Endodermal cell (in vitro differentiated cells): ENCODE results near the gene VSTM4. TPM values are rescaled to one million over a fixed set of nuclear protein-coding genes. Genes with fewer than 3 reads are reported as not detected.

Experiments
- DNase-seq: peaks from one replicate; pipeline ENCODE4 v3.0.0-alpha.2; 2017
- H3K27ac ChIP-seq: 2 replicates; pipeline ENCODE4 v1.5.1; 2013; ENCODE audit warnings: mild to moderate bottlenecking, low read depth, low read length, moderate library complexity
- H3K27me3 ChIP-seq: 2 replicates; pipeline ENCODE4 v1.6.1; 2013; ENCODE audit warnings: mild to moderate bottlenecking, low read length, moderate library complexity; ENCODE audit not compliant: insufficient read depth, control insufficient read depth, poor library complexity, severe bottlenecking
- H3K36me3 ChIP-seq: 2 replicates; pipeline ENCODE4 v1.7.0; 2013; ENCODE audit warnings: mild to moderate bottlenecking, low read length, moderate library complexity; ENCODE audit not compliant: control insufficient read depth, insufficient read depth
- H3K4me1 ChIP-seq: one replicate; pipeline ENCODE4 v1.7.0; 2013; ENCODE audit warnings: low read length; ENCODE audit not compliant: control insufficient read depth, insufficient read depth
- H3K4me3 ChIP-seq: 2 replicates; pipeline ENCODE4 v1.5.1; 2013; ENCODE audit warnings: mild to moderate bottlenecking, low read length, moderate library complexity
- H3K9ac ChIP-seq: 2 replicates; pipeline ENCODE4 v1.6.1; 2013; ENCODE audit warnings: mild to moderate bottlenecking, low read length, moderate library complexity; ENCODE audit not compliant: poor library complexity, severe bottlenecking; ENCODE audit errors: extremely low read depth
- H3K9me3 ChIP-seq: 2 replicates; pipeline ENCODE4 v1.6.1; 2013; ENCODE audit warnings: mild to moderate bottlenecking, low read length, moderate library complexity; ENCODE audit not compliant: control insufficient read depth
- H3K27ac Mint-ChIP-seq: 2 replicates; pipeline ENCODE4 v1.8.0; 2020; ENCODE audit warnings: mixed read lengths
- H3K27me3 Mint-ChIP-seq: 2 replicates; pipeline ENCODE4 v1.8.0; 2021; ENCODE audit warnings: mild to moderate bottlenecking, mixed read lengths; ENCODE audit not compliant: insufficient read depth
- H3K36me3 Mint-ChIP-seq: 2 replicates; pipeline ENCODE4 v1.8.0; 2020; ENCODE audit warnings: low read depth, mixed read lengths
- H3K4me1 Mint-ChIP-seq: 2 replicates; pipeline ENCODE4 v1.8.0; 2020; ENCODE audit warnings: mixed read lengths
- H3K4me3 Mint-ChIP-seq: 2 replicates; pipeline ENCODE4 v1.8.0; 2020; ENCODE audit warnings: mild to moderate bottlenecking, moderate library complexity, mixed read lengths
- H3K9me3 Mint-ChIP-seq: 2 replicates; pipeline ENCODE4 v1.8.0; 2020; ENCODE audit warnings: mild to moderate bottlenecking, mixed read lengths
- WGBS, 2 experiments: methylation state at CpG; one replicate each; pipeline versions ENCODE4 v1.1.5 to v1.1.7; 2013; ENCODE audit warnings: missing lambda C conversion rate in 2 of 2, mixed read lengths in 1 of 2; ENCODE audit not compliant: insufficient coverage in 1 of 2, insufficient read length in 1 of 2; 5-methylcytosine and 5-hydroxymethylcytosine counted together
- total RNA-seq, 2 donors: library from RNA; stranded (reverse); fragmentation: NEBNext Ultra II Directional in 1 of 2; extraction: Animal tissue kit (Norgen Biotek cat#: 25700) in 1 of 2; gene quantifications; 2 replicates in 1 of 2; 3 replicates in 1 of 2; pipeline ENCODE4 v1.2.1, GENCODE V29; 2021
- TF ChIP-seq, protein P1 (sequence below): fragments of 200-600 bp; sonication (generic); conservative IDR thresholded peaks from 2 replicates; pipeline ENCODE4 v1.5.0; 2021; ENCODE audit warnings: antibody characterized with exemption, mild to moderate bottlenecking

The VSTM4 gene
- total RNA-seq, 2 donors from 2014 or later: 0.51 to 0.77 TPM

- no peak overlapping the region for H3K4me3 ChIP-seq
- Mint-ChIP-seq H3K4me3 (no peak overlapping the region), H3K27ac (no peak overlapping the region), H3K4me1 (peaks cover 9% of the 10 kb centered on the region), H3K36me3 (no peaks in the 10 kb centered on the region), H3K27me3 (peaks cover 9% of the 10 kb centered on the region), H3K9me3 (peaks cover 2% of the 10 kb centered on the region)
- H3K27me3 ChIP-seq: no peaks in the 10 kb centered on the region
- TF ChIP-seq, protein P1, sequence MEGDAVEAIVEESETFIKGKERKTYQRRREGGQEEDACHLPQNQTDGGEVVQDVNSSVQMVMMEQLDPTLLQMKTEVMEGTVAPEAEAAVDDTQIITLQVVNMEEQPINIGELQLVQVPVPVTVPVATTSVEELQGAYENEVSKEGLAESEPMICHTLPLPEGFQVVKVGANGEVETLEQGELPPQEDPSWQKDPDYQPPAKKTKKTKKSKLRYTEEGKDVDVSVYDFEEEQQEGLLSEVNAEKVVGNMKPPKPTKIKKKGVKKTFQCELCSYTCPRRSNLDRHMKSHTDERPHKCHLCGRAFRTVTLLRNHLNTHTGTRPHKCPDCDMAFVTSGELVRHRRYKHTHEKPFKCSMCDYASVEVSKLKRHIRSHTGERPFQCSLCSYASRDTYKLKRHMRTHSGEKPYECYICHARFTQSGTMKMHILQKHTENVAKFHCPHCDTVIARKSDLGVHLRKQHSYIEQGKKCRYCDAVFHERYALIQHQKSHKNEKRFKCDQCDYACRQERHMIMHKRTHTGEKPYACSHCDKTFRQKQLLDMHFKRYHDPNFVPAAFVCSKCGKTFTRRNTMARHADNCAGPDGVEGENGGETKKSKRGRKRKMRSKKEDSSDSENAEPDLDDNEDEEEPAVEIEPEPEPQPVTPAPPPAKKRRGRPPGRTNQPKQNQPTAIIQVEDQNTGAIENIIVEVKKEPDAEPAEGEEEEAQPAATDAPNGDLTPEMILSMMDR: no peak
- H3K4me1 ChIP-seq: no peaks in the 10 kb centered on the region
- H3K36me3 ChIP-seq: no peaks in the 10 kb centered on the region
- H3K27ac ChIP-seq: no peak overlapping the region
- H3K9ac ChIP-seq: no peak overlapping the region
- WGBS, 2 experiments: 94 to 100% methylated on average over 9 to 11 of the region's 11 CpGs
- peaks cover 1% of the 10 kb centered on the region for H3K9me3 ChIP-seq
- peak; percentile 28 for DNase-seq
Measured at GRCh38 chr10:49092477-49092876, 22.8 kb downstream of the VSTM4 start.

- Histone ChIP-seq H3K4me3 (no peak overlapping the region), H3K9me3 (peaks cover 9% of the 10 kb centered on the region), H3K36me3 (no peaks in the 10 kb centered on the region), H3K4me1 (no peaks in the 10 kb centered on the region), H3K9ac (no peak overlapping the region), H3K27me3 (no peaks in the 10 kb centered on the region), H3K27ac (no peak overlapping the region)
- Mint-ChIP-seq H3K9me3 (peaks cover 8% of the 10 kb centered on the region), H3K27ac (no peak overlapping the region), H3K4me1 (peaks cover 9% of the 10 kb centered on the region), H3K36me3 (no peaks in the 10 kb centered on the region), H3K4me3 (no peak overlapping the region), H3K27me3 (peaks cover 9% of the 10 kb centered on the region)
- DNase-seq: no peak
- 89 to 96% methylated on average over 8 to 13 of the region's 13 CpGs for WGBS, 2 experiments
- TF ChIP-seq, protein P1: no peak
Measured at GRCh38 chr10:49091450-49092210, 23.7 kb downstream of the VSTM4 start.

- Histone ChIP-seq H3K9me3 (peaks cover 17% of the 10 kb centered on the region), H3K27me3 (no peaks in the 10 kb centered on the region), H3K9ac (no peak overlapping the region), H3K27ac (no peak overlapping the region), H3K36me3 (no peaks in the 10 kb centered on the region), H3K4me3 (no peak overlapping the region), H3K4me1 (no peaks in the 10 kb centered on the region)
- Mint-ChIP-seq H3K36me3 (no peaks in the 10 kb centered on the region), H3K9me3 (peaks cover 13% of the 10 kb centered on the region), H3K27ac (no peak overlapping the region), H3K4me3 (no peak overlapping the region), H3K27me3 (peaks cover 9% of the 10 kb centered on the region), H3K4me1 (peaks cover 9% of the 10 kb centered on the region)
- TF ChIP-seq, protein P1: no peak
- WGBS, 2 experiments: 84 to 93% methylated on average over 2 to 6 of the region's 6 CpGs
- peak; percentile 28 for DNase-seq
Measured at GRCh38 chr10:49090696-49091380, 24.5 kb downstream of the VSTM4 start.
